ENCODE measurements around the gene NPLOC4. TPM values are rescaled to one million over a fixed set of nuclear protein-coding genes. Genes with fewer than 3 reads are reported as not detected.

NPLOC4 gene
- total RNA-seq, 1 donor from 2014 or later: 128 TPM

DNA sequence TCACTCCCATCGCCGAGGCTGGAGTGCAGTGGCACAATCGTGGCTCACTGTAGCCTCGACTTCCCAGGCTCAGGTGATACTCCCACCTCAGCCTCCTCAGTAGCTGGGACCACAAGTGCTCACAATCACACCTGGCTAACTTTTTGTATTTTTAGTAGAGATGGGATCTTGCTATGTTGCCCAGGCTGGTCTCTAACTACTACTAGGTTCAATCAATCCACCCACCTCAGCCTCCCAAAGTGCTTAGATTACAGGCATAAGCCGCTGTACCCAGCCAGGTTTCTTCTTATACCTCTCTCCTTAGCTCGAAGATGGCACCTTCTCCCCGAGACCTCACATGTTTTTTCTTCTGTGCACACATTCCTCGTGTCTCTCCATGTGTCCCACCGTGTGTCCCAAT is 3.1 kb upstream of the NPLOC4 start:
- Histone ChIP-seq H3K27me3 (no peaks in the 10 kb centered on the region), H3K4me3 (no peak overlapping the region), H3K9me3 (no peaks in the 10 kb centered on the region), H3K27ac (no peak overlapping the region), H3K36me3 (no peaks in the 10 kb centered on the region), H3K4me1 (peaks cover 9 to 11% of the 10 kb centered on the region in 2 donors)
- TF ChIP-seq, protein P1, sequence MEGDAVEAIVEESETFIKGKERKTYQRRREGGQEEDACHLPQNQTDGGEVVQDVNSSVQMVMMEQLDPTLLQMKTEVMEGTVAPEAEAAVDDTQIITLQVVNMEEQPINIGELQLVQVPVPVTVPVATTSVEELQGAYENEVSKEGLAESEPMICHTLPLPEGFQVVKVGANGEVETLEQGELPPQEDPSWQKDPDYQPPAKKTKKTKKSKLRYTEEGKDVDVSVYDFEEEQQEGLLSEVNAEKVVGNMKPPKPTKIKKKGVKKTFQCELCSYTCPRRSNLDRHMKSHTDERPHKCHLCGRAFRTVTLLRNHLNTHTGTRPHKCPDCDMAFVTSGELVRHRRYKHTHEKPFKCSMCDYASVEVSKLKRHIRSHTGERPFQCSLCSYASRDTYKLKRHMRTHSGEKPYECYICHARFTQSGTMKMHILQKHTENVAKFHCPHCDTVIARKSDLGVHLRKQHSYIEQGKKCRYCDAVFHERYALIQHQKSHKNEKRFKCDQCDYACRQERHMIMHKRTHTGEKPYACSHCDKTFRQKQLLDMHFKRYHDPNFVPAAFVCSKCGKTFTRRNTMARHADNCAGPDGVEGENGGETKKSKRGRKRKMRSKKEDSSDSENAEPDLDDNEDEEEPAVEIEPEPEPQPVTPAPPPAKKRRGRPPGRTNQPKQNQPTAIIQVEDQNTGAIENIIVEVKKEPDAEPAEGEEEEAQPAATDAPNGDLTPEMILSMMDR (IDR thresholded peaks at IDR 0.05): no peak
- intact Hi-C loops (cut with DNase I): no loop called here
- DNase-seq (ENCODE audit: low spot score in 2 of 2): no peak

DNA sequence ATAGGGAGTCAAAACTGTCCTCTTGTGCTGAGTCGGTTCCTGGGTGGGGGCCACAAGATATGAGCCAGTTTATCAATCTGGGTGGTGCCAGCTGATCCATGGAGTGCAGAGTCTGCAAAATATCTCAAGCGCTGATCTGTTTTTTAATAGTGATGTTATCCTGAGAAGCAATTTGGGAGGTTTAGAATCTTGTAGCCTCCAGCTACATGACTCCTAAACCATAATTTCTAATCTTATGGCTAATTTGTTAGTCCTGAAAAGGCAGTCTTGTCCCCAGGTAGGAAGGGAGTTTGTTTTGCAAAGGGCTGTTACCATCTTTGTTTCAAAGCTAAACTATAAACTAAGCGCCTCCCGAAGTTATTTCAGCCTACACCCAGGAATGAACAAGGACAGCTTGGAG is 1.8 kb upstream of the NPLOC4 start:
- intact Hi-C loops (cut with DNase I): loop anchor here (5.0 kb wide), 1 partner anchor 64 kb away; the partner anchor contains the start of gene MRPL12
- TF ChIP-seq, protein P1 (IDR thresholded peaks at IDR 0.05): no peak
- H3K36me3 ChIP-seq: no peaks in the 10 kb centered on the region

DNA sequence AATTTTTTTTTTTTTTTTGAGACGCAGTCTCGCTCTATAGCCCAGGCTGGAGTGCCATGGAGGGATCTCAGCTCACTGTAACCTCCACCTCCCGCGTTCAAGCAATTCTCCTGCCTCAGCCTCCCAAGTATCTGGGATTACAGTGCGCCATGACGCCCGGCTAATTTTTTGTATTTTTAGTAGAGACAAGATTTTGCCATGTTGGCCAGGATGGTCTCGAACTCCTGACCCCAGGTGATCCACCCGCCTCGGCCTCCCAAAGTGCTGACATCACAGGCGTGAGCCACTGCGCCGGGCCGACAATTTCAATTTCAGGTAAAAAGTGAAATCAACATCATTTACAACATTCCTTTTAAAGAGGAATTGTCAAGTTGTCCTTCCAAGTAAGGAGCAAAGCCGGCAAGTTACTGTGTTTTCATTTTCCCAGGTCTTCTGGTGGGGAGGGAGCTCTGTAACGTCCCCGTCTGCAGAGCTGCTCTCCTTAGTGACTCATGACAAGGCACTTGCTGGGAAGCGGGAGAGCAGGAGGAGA is 873 bp downstream of the NPLOC4 start:
- Histone ChIP-seq H3K4me1 (peaks cover 9 to 17% of the 10 kb centered on the region in 2 donors), H3K4me3 (peak overlapping the region; percentile 80 to 89), H3K36me3 (no peaks in the 10 kb centered on the region), H3K27ac (peak overlapping the region; percentile 78 to 85), H3K9me3 (no peaks in the 10 kb centered on the region), H3K27me3 (no peaks in the 10 kb centered on the region)
- TF ChIP-seq, protein P1 (IDR thresholded peaks at IDR 0.05): no peak
- intact Hi-C loops (cut with DNase I): loop anchor here (5.0 kb wide), 1 partner anchor 66 kb away; the partner anchor contains the start of gene MRPL12
- DNase-seq (ENCODE audit: low spot score in 2 of 2): no peak

More for the DNA sequence above, 1.8 kb upstream of the NPLOC4 start:
- no peaks in the 10 kb centered on the region for H3K27me3 ChIP-seq
- peaks cover 9 to 17% of the 10 kb centered on the region in 2 donors for H3K4me1 ChIP-seq
- H3K4me3 ChIP-seq: no peak overlapping the region
- no peak overlapping the region for H3K27ac ChIP-seq
- DNase-seq (ENCODE audit: low spot score in 2 of 2): no peak
- H3K9me3 ChIP-seq: no peaks in the 10 kb centered on the region

DNA sequence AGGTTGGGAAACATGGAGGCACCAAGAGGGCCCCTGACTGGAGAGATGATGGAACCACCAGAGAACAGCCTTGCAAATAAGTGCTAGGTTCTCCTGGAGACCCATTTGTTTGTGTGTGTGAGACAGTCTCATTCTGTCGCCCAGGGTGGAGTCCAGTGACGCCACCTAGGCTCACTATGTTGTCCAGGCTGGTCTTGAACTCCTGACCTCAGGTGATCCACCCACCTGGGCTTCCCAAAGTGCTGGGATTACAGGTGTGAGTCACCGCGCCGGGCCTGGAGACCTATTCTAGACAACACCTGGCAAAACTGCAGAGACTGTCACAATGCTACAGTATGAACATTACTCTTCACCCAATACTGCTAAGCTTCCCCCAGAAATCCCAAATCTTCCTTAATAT is 1.5 kb downstream of the NPLOC4 start:
- intact Hi-C loops (cut with DNase I): loop anchor here (5.0 kb wide), 1 partner anchor 67 kb away; the partner anchor contains the start of gene MRPL12
- Histone ChIP-seq H3K9me3 (no peaks in the 10 kb centered on the region), H3K27me3 (no peaks in the 10 kb centered on the region), H3K4me3 (peak overlapping the region; percentile 80 to 89), H3K27ac (no peak overlapping the region), H3K36me3 (no peaks in the 10 kb centered on the region), H3K4me1 (peaks cover 9 to 17% of the 10 kb centered on the region in 2 donors)
- DNase-seq (ENCODE audit: low spot score in 2 of 2): no peak
- TF ChIP-seq, protein P1 (IDR thresholded peaks at IDR 0.05): no peak

DNA sequence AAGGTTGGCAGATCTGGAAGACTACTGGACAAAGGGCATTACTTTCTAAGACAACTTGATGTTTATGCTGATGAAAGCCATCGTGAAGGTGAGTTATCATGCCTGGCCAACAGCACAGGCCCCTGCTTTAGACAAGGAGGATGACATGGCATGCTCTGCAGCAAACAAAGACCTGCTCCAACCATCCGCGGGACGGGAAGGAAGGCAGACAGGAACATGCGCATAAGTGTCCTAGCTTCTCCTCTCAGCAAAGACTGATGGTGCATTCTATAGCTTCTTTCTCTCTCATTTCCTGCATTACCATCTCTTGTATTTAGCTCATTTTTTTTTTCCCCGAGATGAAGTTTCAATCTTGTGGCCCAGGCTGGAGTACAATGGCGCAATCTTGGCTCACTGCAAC is 5.4 kb downstream of the NPLOC4 start:
- Histone ChIP-seq H3K27me3 (no peaks in the 10 kb centered on the region), H3K4me1 (peaks cover 9 to 17% of the 10 kb centered on the region in 2 donors), H3K4me3 (no peak overlapping the region), H3K9me3 (no peaks in the 10 kb centered on the region), H3K36me3 (peaks cover 31 to 33% of the 10 kb centered on the region in 2 donors), H3K27ac (no peak overlapping the region)
- no peak for DNase-seq (ENCODE audit: low spot score in 2 of 2)
- intact Hi-C loops (cut with DNase I): no loop called here
- TF ChIP-seq, protein P1 (IDR thresholded peaks at IDR 0.05): no peak

Data from ascending aorta (tissue), 2 donors.